ENCODE data around the gene B3GNT2.
"Not testable (repeated sequence)": the region's sequence is repeated elsewhere in the genome, so short reads cannot be mapped to it uniquely, and the experiment has no call there.

Gene B3GNT2

GRCh38 chr2:62266433-62267038 lies 70.6 kb downstream of the B3GNT2 start:
- H3K9me3 Mint-ChIP-seq, result peaks cover 26% of the 10 kb centered on the region
- no peaks in the 10 kb centered on the region for H3K27me3 Mint-ChIP-seq (ENCODE audit: low read depth, poor library complexity)
- H3K4me1 Mint-ChIP-seq, result peaks cover 5% of the 10 kb centered on the region
- H3K36me3 Mint-ChIP-seq (ENCODE audit: low read depth), result no peaks in the 10 kb centered on the region
- H3K27ac Mint-ChIP-seq, result no peak overlapping the region
- no peak overlapping the region for H3K4me3 Mint-ChIP-seq
- TF ChIP-seq CTCF (IDR thresholded peaks at IDR 0.05), result no peak
- no peak for DNase-seq

- peaks cover 26% of the 10 kb centered on the region for H3K9me3 Mint-ChIP-seq
- DNase-seq, result no peak
- peaks cover 6% of the 10 kb centered on the region for H3K27me3 Mint-ChIP-seq (ENCODE audit: low read depth, poor library complexity)
- H3K4me3 Mint-ChIP-seq, result no peak overlapping the region
- H3K27ac Mint-ChIP-seq, result no peak overlapping the region
- TF ChIP-seq CTCF (IDR thresholded peaks at IDR 0.05), result no peak
- peaks cover 5% of the 10 kb centered on the region for H3K4me1 Mint-ChIP-seq
- H3K36me3 Mint-ChIP-seq (ENCODE audit: low read depth), result no peaks in the 10 kb centered on the region
Observed at GRCh38 chr2:62267696-62268095, 71.8 kb downstream of the B3GNT2 start.

GRCh38 chr2:62268681-62269188 lies 72.8 kb downstream of the B3GNT2 start:
- not testable (repeated sequence) for DNase-seq; H3K4me1 Mint-ChIP-seq; H3K27ac Mint-ChIP-seq; H3K27me3 Mint-ChIP-seq (ENCODE audit: low read depth, poor library complexity); H3K36me3 Mint-ChIP-seq (ENCODE audit: low read depth); H3K4me3 Mint-ChIP-seq
- peaks cover 26% of the 10 kb centered on the region for H3K9me3 Mint-ChIP-seq

- Mint-ChIP-seq H3K4me3 (no peak overlapping the region), H3K4me1 (peaks cover 5% of the 10 kb centered on the region), H3K27me3 (ENCODE audit: low read depth, poor library complexity) (peaks cover 9% of the 10 kb centered on the region), H3K27ac (no peak overlapping the region), H3K36me3 (ENCODE audit: low read depth) (no peaks in the 10 kb centered on the region), H3K9me3 (peaks cover 43% of the 10 kb centered on the region)
- no peak for TF ChIP-seq CTCF (IDR thresholded peaks at IDR 0.05)
- no peak for DNase-seq
Observed at GRCh38 chr2:62270728-62271127, 74.8 kb downstream of the B3GNT2 start.

Data from nephron progenitor cell (in vitro differentiated cells).